ENCODE results near the gene TENM4.

TENM4 gene

DNA sequence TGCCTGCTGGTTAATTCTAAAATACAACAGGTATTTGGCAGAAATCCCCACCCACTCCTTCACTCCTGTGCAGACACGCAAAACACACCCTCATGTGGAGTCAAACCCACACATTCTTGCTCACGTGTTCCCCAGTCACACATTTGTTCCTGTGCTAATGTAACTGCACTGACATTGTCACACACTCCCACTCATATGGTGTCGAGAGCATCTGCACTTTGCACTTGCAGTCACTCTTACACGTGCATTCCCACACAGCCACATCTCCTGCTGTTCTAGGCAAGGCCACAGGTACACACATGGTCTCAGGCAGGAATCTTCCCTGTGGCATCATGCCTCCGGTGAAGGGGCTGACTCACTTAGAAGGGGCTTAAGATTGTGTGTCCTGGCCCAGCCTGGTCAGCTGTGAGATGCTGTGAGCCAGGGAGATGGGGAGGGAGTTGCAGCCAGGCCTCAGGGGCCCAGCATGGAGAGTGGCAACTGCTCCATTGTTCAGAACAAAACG is 395.0 kb downstream of the TENM4 start:
- DNase-seq: no peak

DNA sequence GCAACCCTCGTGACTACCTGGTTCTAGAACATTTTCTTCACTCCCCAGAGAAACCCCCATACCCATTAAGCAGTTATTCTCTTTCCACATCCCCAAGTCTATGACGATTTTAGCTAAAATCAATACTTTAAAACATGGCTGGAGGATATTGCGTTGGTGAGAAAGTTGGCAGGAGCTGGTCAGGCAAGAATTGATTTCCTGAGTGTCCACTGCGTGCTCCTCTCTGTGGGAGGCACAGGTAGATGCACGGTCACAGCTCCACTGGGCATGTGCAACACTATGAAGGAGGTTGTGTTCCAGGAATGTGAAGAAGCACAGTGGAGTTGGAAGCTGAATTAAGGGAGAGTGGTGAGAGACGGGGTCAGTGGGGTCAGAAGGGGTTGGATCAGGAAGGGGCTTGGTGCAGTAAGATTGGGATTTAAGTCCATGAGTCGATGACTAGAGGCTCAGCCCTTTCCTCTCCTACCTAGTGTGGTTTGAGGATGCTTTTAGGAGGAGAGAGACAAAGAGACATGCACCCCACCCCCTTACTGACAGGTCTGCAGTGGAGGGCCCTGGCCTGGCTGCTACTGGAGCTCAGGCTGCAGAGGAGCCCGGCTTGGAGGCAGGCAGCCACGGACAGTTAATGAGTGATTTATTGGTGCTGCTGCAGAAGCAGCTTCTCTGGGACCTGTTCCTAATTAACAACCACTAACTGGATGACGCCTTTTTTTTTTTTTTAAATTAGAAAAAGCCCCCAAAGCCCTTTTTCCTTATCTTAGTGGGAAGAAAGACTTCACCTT is 395.6 kb downstream of the TENM4 start:
- DNase-seq: no peak

DNA sequence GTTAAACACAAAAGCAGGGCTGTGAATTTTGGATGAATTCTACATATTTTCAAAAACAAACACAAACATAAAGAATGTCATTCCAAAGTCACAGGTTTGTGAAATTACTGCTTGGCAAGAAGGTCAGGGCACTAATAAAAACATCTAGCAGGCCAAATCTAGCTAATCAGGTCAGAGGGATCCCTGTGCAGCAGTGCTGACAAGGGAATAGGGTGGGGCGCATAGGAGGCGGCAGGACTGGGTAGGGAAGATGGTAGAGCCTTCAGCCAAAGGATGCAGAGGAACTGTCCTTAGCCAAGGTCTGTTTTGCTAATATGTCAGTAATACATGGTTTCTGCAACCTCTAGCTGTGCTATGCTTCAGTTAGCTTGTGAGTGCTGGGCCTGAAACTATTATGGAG is 396.6 kb downstream of the TENM4 start:
- DNase-seq: no peak

DNA sequence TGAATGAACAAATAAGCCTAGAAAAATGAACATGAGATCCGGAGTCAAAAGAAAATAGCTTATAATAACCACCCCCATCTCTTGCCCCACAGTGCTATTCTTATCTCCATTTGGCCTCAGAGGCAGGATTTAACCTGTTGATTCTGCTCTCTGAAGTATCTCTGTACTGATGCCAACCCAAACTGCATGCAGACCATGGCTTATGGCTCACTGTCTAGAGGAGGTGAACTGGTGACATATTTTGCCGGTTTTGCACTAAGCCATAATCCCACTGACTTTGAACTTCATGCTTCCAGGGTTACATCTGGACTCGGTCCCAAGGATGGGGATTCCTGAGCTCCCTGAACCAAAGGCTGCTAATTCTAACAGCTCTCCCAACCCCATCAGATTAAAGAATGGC is 397.1 kb downstream of the TENM4 start:
- DNase-seq: no peak

DNA sequence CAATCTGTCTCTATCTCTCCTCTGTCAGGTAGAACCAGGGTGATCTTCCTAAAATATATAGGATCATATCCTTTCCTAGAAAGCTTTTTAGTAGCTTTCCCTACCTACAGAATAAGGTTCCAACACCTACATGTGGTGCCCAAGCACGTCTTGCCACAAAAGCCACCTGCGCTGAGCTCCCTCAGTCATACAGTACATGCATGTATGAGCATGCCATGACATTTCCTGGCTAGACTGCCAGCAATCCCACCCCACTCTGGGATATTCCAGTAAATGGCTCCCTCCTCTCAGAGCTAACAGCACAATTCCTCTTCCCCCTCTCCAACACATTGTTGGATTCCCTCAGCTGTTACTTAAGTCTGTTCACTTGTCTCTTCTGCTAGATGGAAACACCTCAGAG is 398.0 kb downstream of the TENM4 start:
- no peak for DNase-seq

DNA sequence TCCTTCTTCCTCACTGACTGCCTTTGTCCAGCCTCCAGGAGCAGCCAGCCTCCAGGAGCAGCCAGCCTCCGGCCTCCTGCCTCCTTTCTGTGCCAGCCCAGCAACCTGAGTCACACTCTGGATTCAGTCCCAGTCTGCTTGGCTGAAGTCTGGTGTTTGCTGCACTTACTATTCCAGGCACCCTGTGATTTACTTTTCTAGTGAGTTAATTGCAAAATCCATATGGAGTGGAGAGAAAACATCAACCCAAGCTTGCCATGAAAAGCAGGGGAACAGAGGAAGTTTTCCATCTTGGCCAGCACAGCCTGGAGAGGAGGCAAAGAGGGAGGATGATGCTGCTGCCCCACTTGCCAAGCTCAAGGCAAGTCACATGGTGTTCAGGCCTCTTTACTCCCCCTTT is 400.5 kb downstream of the TENM4 start:
- DNase-seq: no peak

DNA sequence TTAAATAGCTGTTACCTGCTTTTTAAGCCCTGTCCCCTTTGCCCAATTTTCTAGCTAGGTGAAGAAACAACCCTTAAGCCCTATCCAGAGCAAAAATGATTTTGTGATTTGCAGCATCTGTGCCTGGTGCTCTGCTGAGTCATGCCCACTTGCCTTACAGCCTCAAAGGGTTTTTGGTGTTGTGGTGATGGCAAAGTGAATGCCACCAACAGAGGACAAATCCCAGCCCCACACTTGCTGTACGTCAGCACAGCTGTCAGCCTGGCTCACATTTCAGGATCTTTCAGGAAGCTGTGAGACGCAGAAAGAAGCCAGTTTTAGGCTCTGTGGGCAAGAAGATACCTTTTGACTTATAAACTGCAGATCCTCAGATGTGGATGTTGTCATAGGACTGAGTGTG is 401.7 kb downstream of the TENM4 start:
- DNase-seq: no peak

DNA sequence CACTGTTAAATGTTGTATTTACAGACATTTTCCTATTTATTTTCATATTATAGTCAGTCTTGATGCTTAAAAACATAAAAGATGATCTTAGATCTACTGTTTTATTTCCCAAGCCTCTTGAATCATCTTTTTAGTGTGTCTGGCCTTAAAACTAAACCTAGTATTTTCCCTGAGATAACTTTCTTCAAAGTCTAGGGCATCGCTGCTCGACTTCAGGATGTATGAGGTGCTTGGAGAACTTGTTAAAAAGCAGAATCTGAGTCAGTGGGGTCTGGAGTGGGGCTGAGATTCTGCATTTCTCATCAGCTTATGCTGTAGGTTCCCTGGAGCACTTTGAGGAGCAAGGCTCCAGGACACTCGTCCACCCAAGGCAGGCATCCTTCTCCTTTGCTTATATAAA is 404.9 kb downstream of the TENM4 start:
- DNase-seq: no peak

DNA sequence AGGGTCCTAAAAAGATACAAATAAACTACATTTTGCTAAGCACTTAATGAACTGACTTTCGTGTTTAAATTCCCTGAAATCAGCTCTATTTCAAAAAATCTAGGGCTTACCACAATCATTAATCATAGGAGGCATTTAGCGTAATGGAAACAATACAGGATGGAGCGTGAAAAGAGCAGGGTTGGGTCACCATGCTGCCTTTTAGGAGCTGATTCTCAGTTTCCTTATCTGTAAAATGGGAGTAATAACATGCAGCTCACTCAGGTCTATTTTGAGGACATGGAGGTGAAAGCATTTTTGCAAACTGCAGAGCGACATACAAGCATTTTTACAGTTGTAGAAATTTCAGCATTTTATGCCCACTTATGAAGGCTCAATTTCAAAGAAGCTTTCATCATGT is 407.0 kb downstream of the TENM4 start:
- no peak for DNase-seq

DNA sequence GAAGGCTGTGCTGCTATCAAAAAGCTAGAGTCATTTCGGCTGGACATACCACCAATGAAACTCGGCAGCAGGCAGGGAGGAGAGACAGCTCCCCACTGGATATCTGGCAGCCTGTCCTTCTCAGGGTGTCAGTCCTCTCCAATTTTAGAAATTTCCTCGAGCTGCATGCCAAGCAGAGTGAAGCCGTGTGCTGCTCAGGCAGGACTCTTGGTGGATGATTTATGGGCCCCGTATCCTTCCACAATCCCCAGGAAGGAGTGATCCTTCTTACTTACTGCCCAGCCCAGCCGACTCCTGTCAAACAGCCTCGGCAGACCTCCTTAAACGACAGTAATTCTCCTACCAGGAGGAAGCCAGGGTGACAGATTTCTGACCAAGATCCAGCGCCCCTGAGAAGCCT is 410.4 kb downstream of the TENM4 start:
- DNase-seq: no peak

DNA sequence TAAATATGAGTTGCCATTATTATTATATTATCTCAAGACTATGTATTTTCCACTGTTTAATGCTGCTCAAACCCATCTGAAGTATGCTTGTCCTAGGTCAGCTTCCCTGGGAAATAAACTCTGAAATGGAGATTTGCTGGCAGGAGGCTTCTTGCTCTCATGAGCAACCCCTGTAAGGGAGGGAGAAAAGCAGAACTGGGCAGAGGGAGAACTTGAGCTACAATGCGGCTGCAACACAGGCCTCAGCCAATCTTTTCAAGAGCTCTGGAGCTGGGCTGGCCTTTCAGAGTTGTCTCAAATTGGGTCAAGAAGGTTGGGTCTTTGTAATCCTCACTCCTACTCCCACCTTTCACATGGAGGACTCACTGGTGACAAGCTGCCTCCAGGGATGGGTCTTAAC is 412.6 kb downstream of the TENM4 start:
- DNase-seq: no peak

DNA sequence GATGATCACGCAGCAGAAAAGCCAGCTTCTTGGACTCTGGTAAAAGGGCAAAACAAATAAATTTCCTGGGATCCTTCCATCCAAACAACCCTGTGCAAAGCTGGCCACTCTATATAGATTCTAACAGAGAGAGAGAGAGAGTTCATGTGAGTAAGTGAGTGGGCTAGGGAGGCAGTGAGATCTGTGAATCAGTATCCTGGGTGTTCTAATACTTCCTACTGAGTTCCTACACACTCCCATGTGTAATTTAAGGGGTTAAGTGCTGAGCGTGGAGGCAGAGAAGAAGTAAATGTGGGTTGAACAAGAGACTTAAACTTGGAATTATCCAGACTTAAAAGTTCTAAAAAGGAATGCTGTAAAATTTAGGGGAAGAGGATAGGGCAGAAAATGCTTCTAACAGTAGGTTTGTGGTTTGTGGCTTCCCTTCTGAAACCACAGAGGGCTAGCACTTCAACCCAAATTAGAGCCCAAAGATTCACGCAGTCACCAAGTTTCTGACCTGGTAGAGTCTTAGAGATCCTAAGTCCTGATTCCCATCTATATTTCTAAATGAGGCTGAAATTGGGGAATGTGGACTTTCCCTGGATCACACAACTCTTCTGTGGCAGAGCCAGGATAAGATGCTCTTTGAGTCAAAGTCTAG is 413.9 kb downstream of the TENM4 start:
- DNase-seq: no peak

DNA sequence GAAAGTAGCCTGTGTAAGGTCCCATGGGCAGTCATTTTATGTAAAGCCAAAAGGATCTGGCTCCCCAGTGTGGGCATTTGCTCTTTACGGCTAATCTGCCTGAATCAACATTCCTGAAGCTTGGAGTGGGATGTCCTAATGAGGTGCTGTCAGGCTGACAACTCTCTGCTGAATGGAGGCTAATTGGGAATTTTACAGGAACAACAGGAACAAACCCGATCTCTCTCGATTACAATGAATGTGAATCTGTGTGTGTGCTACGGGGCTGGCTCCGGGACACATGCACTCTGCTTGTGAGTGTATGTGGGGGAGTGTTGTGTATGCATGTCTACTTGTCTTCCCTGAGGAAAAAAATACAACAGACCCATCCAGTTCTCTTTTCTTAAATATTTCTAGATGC is 415.2 kb downstream of the TENM4 start:
- DNase-seq: no peak

DNA sequence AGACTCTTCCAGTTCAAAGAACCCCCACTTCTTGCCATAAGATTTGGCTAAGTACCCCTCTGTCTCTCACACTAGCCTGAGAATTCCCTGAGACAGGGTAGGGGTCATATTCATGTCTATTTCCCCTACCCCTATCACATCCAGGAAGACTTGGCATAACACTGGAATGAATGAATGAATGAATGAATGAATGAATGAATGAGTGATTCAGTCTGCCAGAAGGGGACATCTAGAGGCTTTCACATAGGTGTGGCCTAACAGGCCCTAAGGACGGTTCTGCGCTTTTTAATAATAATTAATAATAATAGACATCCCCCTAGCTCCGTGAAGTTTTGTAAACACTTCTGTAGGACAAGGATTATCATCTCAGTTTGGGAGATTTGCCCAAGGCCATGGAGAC is 415.7 kb downstream of the TENM4 start:
- DNase-seq: no peak

DNA sequence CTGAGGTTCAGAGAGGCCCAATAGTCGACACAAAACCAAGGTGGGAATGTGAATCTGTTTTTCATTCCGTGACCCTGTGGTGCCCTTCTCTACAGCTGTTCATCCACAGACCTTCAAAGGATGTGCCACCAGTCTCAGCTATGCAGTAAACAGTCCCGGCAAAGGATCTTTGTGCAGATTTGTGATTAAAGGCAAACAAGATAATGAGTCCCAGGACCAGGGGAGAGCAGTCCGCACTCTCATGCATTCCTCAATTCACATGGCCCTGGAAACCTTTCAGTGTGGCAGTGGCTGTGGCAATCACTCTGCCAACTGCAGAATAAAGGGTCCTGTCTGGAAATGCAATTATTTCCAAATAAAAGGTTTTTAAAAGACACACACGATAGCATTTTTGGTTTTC is 418.6 kb downstream of the TENM4 start:
- DNase-seq: no peak

DNA sequence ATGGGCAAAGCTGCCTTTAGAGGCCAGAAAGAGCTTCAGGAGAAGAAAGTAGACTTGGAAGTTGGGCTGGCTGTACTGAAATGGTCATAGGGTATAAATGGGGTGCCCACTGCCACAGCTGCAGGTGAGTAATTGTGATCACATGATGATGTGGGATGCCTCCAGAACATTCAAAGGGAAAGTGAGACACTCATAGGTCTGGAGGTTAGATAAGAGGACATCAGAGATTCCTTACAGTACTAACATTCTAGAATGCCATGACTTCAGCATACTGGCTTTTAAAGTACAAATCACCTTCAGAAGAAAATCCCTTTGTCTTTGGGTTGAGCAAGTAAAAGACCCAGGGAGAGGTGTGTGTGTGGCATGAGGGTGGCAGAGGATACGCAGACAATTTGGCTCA is 419.2 kb downstream of the TENM4 start:
- DNase-seq: no peak

DNA sequence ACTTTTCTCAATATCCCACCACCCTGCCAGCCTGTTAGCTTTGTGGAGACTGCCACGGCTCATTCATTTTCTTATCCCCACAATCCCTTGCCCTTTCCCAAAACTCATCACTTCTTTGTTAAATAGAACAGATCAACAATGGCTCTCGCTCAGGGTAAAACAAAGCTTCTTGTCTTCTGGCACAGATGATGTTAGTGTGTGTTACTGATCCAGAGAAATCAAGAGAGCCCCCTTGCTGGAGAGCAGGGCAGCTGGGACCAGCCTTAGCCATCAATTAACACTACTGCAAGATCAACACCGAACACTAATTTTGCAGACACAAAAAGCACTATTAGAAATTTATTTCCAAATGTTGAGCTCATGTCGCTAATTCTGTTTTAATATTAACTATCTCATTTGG is 420.9 kb downstream of the TENM4 start:
- no peak for DNase-seq

DNA sequence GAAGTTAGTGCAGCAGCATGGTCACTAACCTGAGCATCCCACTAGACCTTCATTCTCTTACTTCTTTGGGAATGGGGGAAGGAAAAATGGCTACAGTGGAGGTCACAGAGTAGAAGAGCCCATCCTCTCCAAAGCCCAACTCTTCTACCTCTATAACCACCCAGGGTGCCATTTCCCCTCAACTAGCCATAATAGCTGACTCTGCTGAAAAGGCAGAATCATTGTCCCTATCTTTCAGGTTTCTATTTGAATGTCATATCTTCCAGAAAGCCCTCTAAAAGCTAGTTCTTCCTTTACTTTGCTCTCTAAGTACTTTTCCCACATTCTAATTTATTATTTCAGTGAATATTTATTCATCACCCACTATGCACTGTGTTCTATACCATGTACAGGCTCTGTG is 421.6 kb downstream of the TENM4 start:
- DNase-seq: no peak

DNA sequence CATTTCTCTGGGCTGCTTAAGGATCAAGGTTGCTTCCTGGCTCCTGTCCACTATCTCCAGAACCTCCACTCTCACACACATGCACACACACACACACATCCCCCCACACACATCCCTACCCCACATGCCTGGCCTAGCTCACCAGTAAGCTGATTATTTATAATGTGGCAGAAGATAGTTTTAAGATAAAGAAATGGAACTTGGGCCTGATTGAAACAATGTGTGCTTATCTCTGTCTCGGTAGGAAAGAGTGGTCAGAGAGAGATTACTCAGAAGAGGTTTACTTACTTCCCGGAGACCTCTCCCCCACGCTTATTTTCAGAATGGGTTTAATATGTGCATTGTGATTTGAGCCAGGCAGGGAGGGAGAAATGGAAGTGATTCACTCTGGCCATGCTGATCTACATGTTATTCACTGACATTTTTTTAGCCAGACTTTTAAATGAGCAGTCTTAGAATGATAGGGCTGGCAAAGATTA is 422.4 kb downstream of the TENM4 start:
- no peak for DNase-seq

DNA sequence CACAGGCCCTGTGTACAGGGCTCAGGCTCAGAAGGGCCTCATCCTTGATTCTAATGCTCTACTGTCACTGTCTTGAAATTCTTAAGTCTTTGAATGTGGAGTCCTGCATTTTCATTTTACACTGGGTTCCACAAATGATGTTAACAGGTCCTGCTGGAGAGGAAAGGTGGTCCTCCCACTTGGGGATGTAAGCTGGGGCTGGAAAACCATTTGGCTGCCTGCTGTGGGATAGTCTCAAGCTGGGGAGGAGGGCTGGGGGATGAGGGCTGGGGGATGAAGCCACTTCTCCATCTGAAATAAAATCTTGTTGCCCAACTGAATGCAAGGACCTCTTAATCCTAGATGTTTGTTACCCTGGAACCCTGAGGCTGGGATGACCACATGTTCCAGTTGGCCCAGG is 423.0 kb downstream of the TENM4 start:
- DNase-seq: no peak

DNA sequence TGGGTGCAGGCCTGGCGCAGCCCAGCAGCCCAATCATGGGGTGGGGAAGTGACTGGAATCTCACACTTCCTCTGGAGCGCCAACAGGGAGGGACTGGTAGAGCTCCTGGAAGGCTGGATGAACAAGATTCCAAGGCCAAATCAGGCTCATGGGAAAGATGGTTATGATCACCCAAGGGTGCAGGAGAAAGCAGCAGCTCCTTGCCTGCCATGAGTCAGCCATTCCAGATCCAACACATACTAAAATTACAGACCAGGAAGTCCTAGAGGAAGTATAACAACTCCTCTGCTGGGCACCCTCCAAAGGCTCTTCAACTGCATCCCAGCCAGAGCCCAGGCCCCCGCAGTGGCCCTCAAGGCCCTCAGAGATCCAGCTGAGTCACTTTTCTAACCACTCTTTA is 427.3 kb downstream of the TENM4 start:
- DNase-seq: no peak

DNA sequence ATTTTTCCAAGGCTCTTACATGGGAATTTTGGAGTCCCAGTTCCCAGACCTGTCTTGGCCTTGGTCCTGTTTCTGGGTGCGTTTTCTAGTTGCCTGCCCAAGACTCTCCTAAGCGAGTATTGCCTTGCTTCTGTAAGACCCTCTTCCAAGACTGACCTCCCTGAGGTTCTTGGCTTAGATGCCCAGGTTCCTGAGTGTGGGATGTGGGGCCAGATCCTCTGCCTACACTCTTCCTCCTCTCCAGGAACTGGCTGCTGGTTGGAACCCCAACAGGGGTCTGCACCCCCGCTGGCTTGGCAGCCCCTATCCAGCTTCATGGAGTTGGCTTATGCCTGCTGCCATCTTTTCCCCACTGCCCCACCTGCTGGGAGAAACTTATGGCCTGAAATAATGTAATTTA is 429.5 kb downstream of the TENM4 start:
- no peak for DNase-seq

DNA sequence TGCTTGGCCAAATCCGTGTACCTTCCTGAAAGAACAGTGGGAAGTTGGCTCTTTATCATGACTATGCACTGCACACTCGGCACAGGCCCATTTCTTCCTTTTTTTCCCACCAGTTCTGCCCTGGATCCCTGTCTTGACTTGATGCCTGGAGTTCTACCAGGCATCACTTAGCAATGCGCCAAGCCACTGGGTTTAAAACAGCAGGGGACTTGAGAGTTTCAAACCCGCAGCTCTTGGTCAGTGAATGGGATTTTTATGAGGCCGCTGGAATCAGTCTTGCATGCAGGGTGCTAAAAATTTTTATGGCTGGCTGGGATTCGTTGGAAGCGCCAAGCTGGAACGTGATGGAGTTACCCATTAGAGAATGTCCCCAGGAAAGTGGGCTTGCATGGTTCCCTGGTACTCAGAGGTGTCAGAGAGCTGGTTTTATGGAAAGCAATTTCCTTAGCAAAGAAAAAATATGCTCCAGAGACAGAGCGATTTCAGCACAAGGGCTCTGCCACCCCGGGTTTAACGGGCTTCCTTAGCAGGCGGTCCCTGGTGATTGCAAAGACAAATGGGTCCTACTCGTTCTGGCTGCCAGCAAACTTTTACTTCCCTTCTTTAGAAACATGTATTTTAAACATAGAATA is 432.9 kb downstream of the TENM4 start:
- DNase-seq: no peak

DNA sequence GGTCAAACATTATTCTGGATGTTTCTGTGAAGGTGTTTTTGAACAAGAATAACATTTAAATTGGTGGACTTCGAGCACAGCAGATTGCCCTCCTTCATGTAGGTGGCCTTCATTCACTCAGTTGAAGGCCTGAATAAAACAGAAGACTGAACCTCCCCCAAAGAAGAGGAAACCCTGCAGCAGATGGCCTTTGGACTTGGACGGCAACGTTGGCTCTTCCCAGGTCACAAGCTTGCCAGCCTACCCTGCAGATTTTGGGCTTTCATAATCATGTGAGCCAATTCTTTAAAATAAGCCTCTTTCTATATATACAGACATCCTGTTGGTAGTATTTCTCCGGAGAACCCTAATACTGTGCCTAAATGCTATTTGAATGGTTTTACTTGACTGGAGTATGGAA is 434.0 kb downstream of the TENM4 start:
- DNase-seq: no peak

Measured in stimulated activated CD4-positive, alpha-beta T cell treated with anti-CD3 and anti-CD28 coated beads, Interleukin-4, amount 100 ng/mL, for 1 hour (primary cell).